Endothelial cell of umbilical vein (primary cell): ENCODE measurements around the gene SLC4A4. TPM values are rescaled to one million over a fixed set of nuclear protein-coding genes. Genes with fewer than 3 reads are reported as not detected.

Experiments
- BruUV-seq: library from RNA; stranded (reverse); fragments of 400-500 nt; replicated peaks from 2 replicates; lab custom pipeline; 2021; lab: Mats Ljungman, UMichigan
- CTCF ChIA-PET: fragments of 300-600, 350-600 bp; sonication (Branson Sonifier 250); formaldehyde crosslinking; loops from one replicate; lab custom pipeline; 2021; ENCODE audit warnings: antibody characterized with exemption, inconsistent platforms; lab: Charles Lee
- POLR2A ChIA-PET: fragments of 300-600, 350-600 bp; sonication (Branson Sonifier 250); formaldehyde crosslinking; loops from one replicate; lab custom pipeline; 2021; ENCODE audit warnings: antibody characterized with exemption, inconsistent platforms; lab: Charles Lee
- DNase-seq: peaks from one replicate; pipeline ENCODE4 v3.0.0-alpha.2; 2011; ENCODE audit warnings: low read depth, low spot score
- FAIRE-seq: peaks from 2 replicates; lab custom pipeline; 2011; peaks lifted over from hg19 to GRCh38; lab: Jason Lieb, UNC
- H2AFZ ChIP-seq: 2 replicates; pipeline ENCODE4 v1.6.0; 2012; ENCODE audit warnings: low read depth, low read length, control low read depth, inconsistent platforms
- H3K27ac ChIP-seq: 2 replicates; pipeline ENCODE4 v1.5.1; 2011; ENCODE audit warnings: low read depth, mild to moderate bottlenecking, control low read depth, low read length, moderate library complexity; ENCODE audit not compliant: insufficient read depth
- H3K27me3 ChIP-seq, 2 experiments: 2 replicates each; pipeline versions ENCODE4 v1.6.0 to v1.6.1; 2011; ENCODE audit warnings: low read length in 2 of 2, mixed read lengths in 1 of 2; ENCODE audit not compliant: control insufficient read depth in 2 of 2, insufficient read depth in 2 of 2
- H3K36me3 ChIP-seq, 2 experiments: 2 replicates in 1 of 2; 3 replicates in 1 of 2; pipeline ENCODE4 v1.5.1; 2011; ENCODE audit warnings: low read length in 2 of 2, mild to moderate bottlenecking in 1 of 2, moderate library complexity in 1 of 2; ENCODE audit not compliant: control insufficient read depth in 2 of 2, insufficient read depth in 2 of 2; ENCODE audit errors: extremely low read depth in 1 of 2
- H3K4me1 ChIP-seq: 3 replicates; pipeline ENCODE4 v1.5.1; 2011; ENCODE audit warnings: mild to moderate bottlenecking, low read length; ENCODE audit not compliant: control insufficient read depth, insufficient read depth; ENCODE audit errors: extremely low read depth
- H3K4me2 ChIP-seq: 2 replicates; pipeline ENCODE4 v1.6.1; 2011; ENCODE audit warnings: low read length, control low read depth, mixed read lengths; ENCODE audit not compliant: insufficient read depth
- H3K4me3 ChIP-seq, 3 experiments: fragments of 200-600 bp in 1 of 3; sonication (generic), shearing (Covaris generic) in 1 of 3; replicated peaks in 1 of 3; 2 replicates each; pipeline ENCODE4 v1.5.1; 2011 to 2016; ENCODE audit warnings: control low read depth in 3 of 3, low read length in 3 of 3, mild to moderate bottlenecking in 2 of 3, inconsistent platforms in 1 of 3, low read depth in 1 of 3, moderate library complexity in 1 of 3; ENCODE audit not compliant: insufficient read depth in 1 of 3
- H3K79me2 ChIP-seq: 2 replicates; pipeline ENCODE4 v1.6.0; 2012; ENCODE audit warnings: low read length, inconsistent platforms; ENCODE audit not compliant: control insufficient read depth, insufficient read depth
- H3K9ac ChIP-seq: replicated peaks from 2 replicates; pipeline ENCODE3; 2011; ENCODE audit warnings: low read length, control low read depth; ENCODE audit not compliant: insufficient read depth; ENCODE audit errors: extremely low read depth
- H3K9me1 ChIP-seq: replicated peaks from 3 replicates; pipeline ENCODE4 v1.6.0; 2011; ENCODE audit warnings: mild to moderate bottlenecking, low read length; ENCODE audit not compliant: control insufficient read depth, insufficient read depth; ENCODE audit errors: extremely low read depth
- H3K9me3 ChIP-seq: replicated peaks from 2 replicates; pipeline ENCODE4 v1.5.1; 2012; ENCODE audit warnings: low read length, inconsistent platforms; ENCODE audit not compliant: control insufficient read depth, insufficient read depth
- H4K20me1 ChIP-seq: replicated peaks from 2 replicates; pipeline ENCODE3; 2011; ENCODE audit warnings: mild to moderate bottlenecking, low read length; ENCODE audit not compliant: control insufficient read depth, insufficient read depth; ENCODE audit errors: extremely low read depth
- CTCF ChIP-seq, 2 donors: IDR thresholded peaks; 1 replicate in 1 of 2; 2 replicates in 1 of 2; pipeline ENCODE4 v1.5.1; 2011; ENCODE audit warnings: low read length in 2 of 2, mild to moderate bottlenecking in 2 of 2, moderate library complexity in 2 of 2, control low read depth in 1 of 2, inconsistent platforms in 1 of 2, low read depth in 1 of 2; ENCODE audit not compliant: insufficient read depth in 1 of 2; ENCODE audit errors: extremely low read depth in 1 of 2
- EZH2 ChIP-seq: IDR thresholded peaks from 2 replicates; pipeline ENCODE4 v1.6.1; 2012; ENCODE audit warnings: borderline replicate concordance, low read depth, mild to moderate bottlenecking, moderate library complexity, low read length, inconsistent platforms; ENCODE audit not compliant: severe bottlenecking
- FOS ChIP-seq: IDR thresholded peaks from 2 replicates; pipeline ENCODE4 v1.6.1; 2011; ENCODE audit warnings: mild to moderate bottlenecking, low read length, moderate library complexity, borderline replicate concordance; ENCODE audit not compliant: insufficient read depth
- GATA2 ChIP-seq: IDR thresholded peaks from 2 replicates; pipeline ENCODE4 v1.7.0; 2011; ENCODE audit warnings: low read depth, mild to moderate bottlenecking, moderate library complexity, mixed read lengths, low read length; ENCODE audit not compliant: insufficient read length, insufficient read depth
- JUN ChIP-seq: IDR thresholded peaks from 2 replicates; pipeline ENCODE4 v1.6.1; 2011; ENCODE audit warnings: borderline replicate concordance, low read depth; ENCODE audit not compliant: insufficient read length, insufficient read depth
- MYC ChIP-seq: IDR thresholded peaks from one replicate; pipeline ENCODE4 v1.6.1; 2011; ENCODE audit warnings: mild to moderate bottlenecking, low read depth, low read length
- POLR2A ChIP-seq: IDR thresholded peaks from 2 replicates; pipeline ENCODE4 v1.6.1; 2012; ENCODE audit warnings: low read depth, mild to moderate bottlenecking, control low read depth, low read length
- dilution Hi-C: fragments of 300-500 bp; cut with MboI; formaldehyde crosslinking; loops from one replicate; pipeline ENCODE4 v1.15.0; 2019; ENCODE audit warnings: low sequenced_read_pairs; ENCODE audit not compliant: extremely low pct_ligation_motif_present
- intact Hi-C: fragments of 100-400 bp; cut with micrococcal nuclease; formaldehyde crosslinking; loops from one replicate; pipeline ENCODE4 v1.10.0; 2022
- polyA plus RNA-seq, 4 experiments: library from polyadenylated mRNA; depleted of rRNA in 3 of 4; stranded (reverse) in 3 of 4; unstranded in 1 of 4; fragments of >200 nt; gene quantifications; 2 replicates each; pipeline versions ENCODE4 v1.2.1 to v1.2.3, GENCODE V29; 2011 to 2012; ENCODE audit warnings: missing spikeins in 1 of 4
- total RNA-seq: library from RNA; stranded (reverse); gene quantifications from 2 replicates; pipeline ENCODE4 v1.2.3, GENCODE V29; 2021

The SLC4A4 gene
- total and polyA plus RNA-seq, 2 donors (not counting 3 experiments of a cell fraction or from before 2014, with no cell fraction given) = not detected

GRCh38 chr4:71545168-71545567 lies 206.3 kb downstream of the SLC4A4 start:
- no peak for TF ChIP-seq JUN
- Histone ChIP-seq H2AFZ (no peak overlapping the region), H3K9ac (no peak overlapping the region), H3K4me3 (no peak overlapping the region), H3K9me1 (no peaks in the 10 kb centered on the region), H3K27me3 (peaks cover 0 to 2% of the 10 kb centered on the region in 2 experiments), H3K36me3 (no peaks in the 10 kb centered on the region), H3K4me1 (no peaks in the 10 kb centered on the region), H3K4me2 (no peak overlapping the region), H3K27ac (no peak overlapping the region), H3K79me2 (no peaks in the 10 kb centered on the region), H4K20me1 (no peaks in the 10 kb centered on the region), H3K9me3 (no peaks in the 10 kb centered on the region)
- POLR2A ChIA-PET = no interaction called here
- CTCF ChIA-PET = no interaction called here
- no TSS peak for BruUV-seq
- no peak for FAIRE-seq
- no peak for DNase-seq
- dilution Hi-C loops (no loop called here), intact Hi-C loops (no loop called here)

GRCh38 chr4:71549516-71550160 lies 210.8 kb downstream of the SLC4A4 start:
- TF ChIP-seq CTCF (IDR thresholded peaks at IDR 0.05; ENCODE audit: extremely low read depth in 1 of 2, insufficient read depth in 1 of 2, low read depth in 1 of 2, low read length in 2 of 2) (no peak), FOS (no peak), GATA2 (no peak), JUN (no peak), MYC (no peak), POLR2A (no peak), EZH2 (no peak)
- no peak overlapping the region for H3K9ac ChIP-seq
- DNase-seq (no peak), FAIRE-seq (no peak)
- H4K20me1 ChIP-seq = no peaks in the 10 kb centered on the region
- H3K4me2 ChIP-seq = no peak overlapping the region
- H3K36me3 ChIP-seq = no peaks in the 10 kb centered on the region
- H3K27me3 ChIP-seq = peaks cover 0 to 2% of the 10 kb centered on the region in 2 experiments
- H3K4me3 ChIP-seq = no peak overlapping the region
- no peaks in the 10 kb centered on the region for H3K9me1 ChIP-seq
- no peaks in the 10 kb centered on the region for H3K79me2 ChIP-seq
- dilution Hi-C loops (no loop called here), intact Hi-C loops (loop anchor here (5.0 kb wide), 1 partner anchor 322 kb away; no protein-coding TSS in a partner anchor)
- H2AFZ ChIP-seq = no peak overlapping the region
- no peaks in the 10 kb centered on the region for H3K9me3 ChIP-seq
- POLR2A ChIA-PET = no interaction called here
- no TSS peak for BruUV-seq
- no peak overlapping the region for H3K27ac ChIP-seq
- CTCF ChIA-PET = no interaction called here
- H3K4me1 ChIP-seq = no peaks in the 10 kb centered on the region
